GM12878 (cell line): ENCODE results near the gene OSER1. TPM values are rescaled to one million over a fixed set of nuclear protein-coding genes. Genes with fewer than 3 reads are reported as not detected.

Source experiments
- ATAC-seq: fragments of 200-7000 bp; cut with Tn5 transposase; 3 replicates; pipeline ENCODE4 v1.9.1; 2020; ENCODE audit warnings: mild to moderate bottlenecking, moderate library complexity
- BruUV-seq: library from RNA; stranded (reverse); fragments of 400-500 nt; replicated peaks from 2 replicates; lab custom pipeline; 2021; lab: Mats Ljungman, UMichigan
- CTCF ChIA-PET: fragments of 300-600 bp; sonication (Branson Sonifier 250); formaldehyde crosslinking; extraction: SDS; loops from one replicate; lab custom pipeline; 2021; ENCODE audit warnings: inconsistent platforms; lab: Yijun Ruan, JAX
- POLR2A ChIA-PET: fragments of 350-600 bp; formaldehyde crosslinking; extraction: SDS; loops from one replicate; lab custom pipeline; 2021; ENCODE audit warnings: inconsistent platforms; lab: Charles Lee
- RAD21 ChIA-PET: fragments of 300-600 bp; sonication (Branson Sonifier 250); formaldehyde crosslinking; loops from one replicate; lab custom pipeline; 2023; ENCODE audit warnings: antibody characterized with exemption; ENCODE audit not compliant: unreplicated experiment; lab: Charles Lee
- SMC1A ChIA-PET: fragments of 300-600 bp; sonication (Branson Sonifier 250); formaldehyde crosslinking; loops from one replicate; lab custom pipeline; 2023; ENCODE audit not compliant: unreplicated experiment, uncharacterized antibody; lab: Charles Lee
- DNase-seq: peaks from one replicate; pipeline ENCODE4 v3.0.0-alpha.2; 2011; ENCODE audit warnings: low read depth, low spot score
- FAIRE-seq: peaks from 3 replicates; lab custom pipeline; 2011; peaks lifted over from hg19 to GRCh38; lab: Jason Lieb, UNC
- H2AFZ ChIP-seq: 2 replicates; pipeline ENCODE4 v1.6.0; 2011; ENCODE audit warnings: low read depth, low read length, control low read depth; ENCODE audit not compliant: control insufficient read depth
- H3K27ac ChIP-seq: 2 replicates; pipeline ENCODE4 v1.5.1; 2011; ENCODE audit warnings: control low read depth; ENCODE audit not compliant: control insufficient read depth, insufficient read depth
- H3K27me3 ChIP-seq, 2 experiments: replicated peaks in 1 of 2; 2 replicates each; pipeline versions ENCODE4 v1.6.0 to v1.6.1; 2011; ENCODE audit warnings: low read length in 1 of 2; ENCODE audit not compliant: control insufficient read depth in 2 of 2, insufficient read depth in 2 of 2
- H3K36me3 ChIP-seq, 2 experiments: 2 replicates each; pipeline ENCODE4 v1.5.1; 2011; ENCODE audit warnings: low read length in 1 of 2; ENCODE audit not compliant: control insufficient read depth in 2 of 2, insufficient read depth in 2 of 2
- H3K4me1 ChIP-seq: 2 replicates; pipeline ENCODE4 v1.6.1; 2011; ENCODE audit warnings: mild to moderate bottlenecking, low read length, moderate library complexity, mixed read lengths; ENCODE audit not compliant: control insufficient read depth, insufficient read depth
- H3K4me2 ChIP-seq: 2 replicates; pipeline ENCODE4 v1.6.0; 2011; ENCODE audit warnings: control low read depth; ENCODE audit not compliant: control insufficient read depth, insufficient read depth
- H3K4me3 ChIP-seq: fragments of 200-600 bp; sonication (generic); 2 replicates; pipeline ENCODE4 v1.5.1; 2016
- H3K79me2 ChIP-seq: 2 replicates; pipeline ENCODE4 v1.6.0; 2011; ENCODE audit warnings: low read length; ENCODE audit not compliant: control insufficient read depth, insufficient read depth
- H3K9ac ChIP-seq: 2 replicates; pipeline ENCODE4 v1.8.0; 2011; ENCODE audit warnings: low read length, control low read depth, mixed read lengths; ENCODE audit not compliant: control insufficient read depth, insufficient read depth
- H3K9me3 ChIP-seq: replicated peaks from 3 replicates; pipeline ENCODE4 v1.5.1; 2011; ENCODE audit warnings: mild to moderate bottlenecking, low read length; ENCODE audit not compliant: control insufficient read depth, insufficient read depth
- H4K20me1 ChIP-seq: 2 replicates; pipeline ENCODE4 v1.6.0; 2011; ENCODE audit not compliant: control insufficient read depth, insufficient read depth
- E2F4 ChIP-seq: IDR thresholded peaks from 2 replicates; pipeline ENCODE4 v1.6.1; 2012; ENCODE audit warnings: low read depth, low read length, improper control_type of control experiment
- KDM1A ChIP-seq: fragments of 200-600 bp; sonication (generic); IDR thresholded peaks from 2 replicates; pipeline ENCODE4 v1.6.1; 2016; ENCODE audit warnings: borderline replicate concordance
- MEF2B ChIP-seq: fragments of 450-650 bp; IDR thresholded peaks from 2 replicates; pipeline ENCODE4 v1.6.1; 2018; ENCODE audit warnings: mild to moderate bottlenecking, moderate library complexity; ENCODE audit not compliant: partially characterized antibody, poor library complexity, severe bottlenecking
- MLLT1 ChIP-seq: fragments of 450-650 bp; IDR thresholded peaks from 2 replicates; pipeline ENCODE4 v1.6.1; 2016; ENCODE audit warnings: mild to moderate bottlenecking
- MTA3 ChIP-seq: IDR thresholded peaks from 2 replicates; pipeline ENCODE4 v1.6.1; 2012; ENCODE audit warnings: low read length, inconsistent platforms, borderline replicate concordance
- MXI1 ChIP-seq: fragments of 150-350 bp; IDR thresholded peaks from 2 replicates; pipeline ENCODE4 v1.6.1; 2011; ENCODE audit warnings: low read depth, mild to moderate bottlenecking, inconsistent platforms, low read length, improper control_type of control experiment
- NRF1 ChIP-seq: conservative IDR thresholded peaks from 2 replicates; pipeline ENCODE4 v1.6.1; 2011; ENCODE audit warnings: mild to moderate bottlenecking, low read depth, low read length, improper control_type of control experiment
- POLR2A ChIP-seq: IDR thresholded peaks from 2 replicates; pipeline ENCODE4 v1.6.1; 2011; ENCODE audit warnings: low read depth, mild to moderate bottlenecking, low read length
- SMARCA5 ChIP-seq: fragments of 450-650 bp; IDR thresholded peaks from 2 replicates; pipeline ENCODE4 v1.6.1; 2017; ENCODE audit warnings: mild to moderate bottlenecking
- SREBF2 ChIP-seq: IDR thresholded peaks from 2 replicates; pipeline ENCODE4 v1.6.1; 2012; ENCODE audit warnings: mild to moderate bottlenecking, low read length
- ZNF592 ChIP-seq: fragments of 450-650 bp; IDR thresholded peaks from 2 replicates; pipeline ENCODE4 v1.6.1; 2017; ENCODE audit warnings: mild to moderate bottlenecking, moderate library complexity
- WGBS: methylation state at CpG from one replicate; pipeline ENCODE4 v1.1.6; 2016; ENCODE audit warnings: low lambda C conversion rate; ENCODE audit not compliant: insufficient replicate concordance, insufficient coverage; ENCODE audit errors: missing lambda C conversion rate; 5-methylcytosine and 5-hydroxymethylcytosine counted together
- in situ Hi-C: fragments of 300-500 bp; cut with MboI; formaldehyde crosslinking; loops from 9 replicates; pipeline ENCODE4 v1.14.3; 2018; ENCODE audit warnings: mixed read lengths
- intact Hi-C: fragments of 100-400 bp; cut with micrococcal nuclease; formaldehyde crosslinking; loops from one replicate; pipeline ENCODE4 v1.14.2; 2022; ENCODE audit not compliant: unreplicated experiment
- polyA plus RNA-seq, 11 experiments: library from polyadenylated mRNA; depleted of rRNA in 4 of 11; unstranded in 6 of 11; stranded (reverse) in 5 of 11; fragments of >200 nt; fragmentation: Nextera tagmentation in 4 of 11; fragmentation: Illumina TruSeq in 1 of 11; extraction: Ambion mirVana in 4 of 11; extraction: Trizol in 1 of 11; gene quantifications; 1 replicate in 1 of 11; 2 replicates in 10 of 11; pipeline versions ENCODE4 v1.2.1 to v1.2.3, GENCODE V29; 2011 to 2016; ENCODE audit warnings: inconsistent platforms in 2 of 11, missing spikeins in 2 of 11, low read depth in 1 of 11
- total RNA-seq, 4 experiments: library from RNA; depleted of rRNA in 3 of 4; stranded (reverse); fragments of >200 nt in 3 of 4; fragmentation: Illumina TruSeq in 1 of 4; extraction: Trizol in 1 of 4; gene quantifications; 2 replicates each; pipeline versions ENCODE4 v1.2.1 to v1.2.3, GENCODE V29; 2013 to 2021

Gene OSER1
- total and polyA plus RNA-seq, 10 of the 15 experiments (the other 5 are each of a cell fraction or from before 2014, with no cell fraction given) = 19.3 to 63.8 (median 28.4) TPM

- SMC1A ChIA-PET = interaction anchor here (0.7 to 1.5 kb wide), 8 partner anchors 11 to 657 kb away, joined by 3 to 6 read pairs (median 3); no protein-coding TSS in a partner anchor
- no peak for DNase-seq
- 100% methylated on average over 1 of the region's 1 CpG for WGBS
- H3K27ac ChIP-seq = no peak overlapping the region
- H3K9me3 ChIP-seq = no peaks in the 10 kb centered on the region
- BruUV-seq = no TSS peak
- peaks cover 13 to 17% of the 10 kb centered on the region in 2 experiments; a peak in 3 of 4 replicates for H3K36me3 ChIP-seq
- RAD21 ChIA-PET = interaction anchor here (0.6 kb wide), 1 partner anchor 264 kb away, joined by 4 read pairs; no protein-coding TSS in a partner anchor
- CTCF ChIA-PET = interaction anchor here (0.8 to 3.4 kb wide), 9 partner anchors 10 to 445 kb away, joined by 3 to 22 read pairs (median 6); partner anchors contain the start of gene FITM2
- no peak overlapping the region for H3K4me2 ChIP-seq
- no peak for ATAC-seq
- H3K4me1 ChIP-seq = no peaks in the 10 kb centered on the region
- FAIRE-seq = no peak
- no peak overlapping the region for H2AFZ ChIP-seq
- intact Hi-C loops = no loop called here
- no peak overlapping the region for H3K9ac ChIP-seq
- H3K4me3 ChIP-seq = no peak overlapping the region
- H3K27me3 ChIP-seq = no peaks in the 10 kb centered on the region
- in situ Hi-C loops = no loop called here
- no peaks in the 10 kb centered on the region for H3K79me2 ChIP-seq
- TF ChIP-seq MXI1 = no peak
- no peak for TF ChIP-seq E2F4
- no peak for TF ChIP-seq NRF1
- TF ChIP-seq ZNF592 = no peak
- TF ChIP-seq MEF2B = no peak
- no peak for TF ChIP-seq POLR2A
- TF ChIP-seq MTA3 = no peak
- TF ChIP-seq SMARCA5 = no peak
- no peak for TF ChIP-seq MLLT1
- TF ChIP-seq SREBF2 = no peak
- no peak for TF ChIP-seq KDM1A
- H4K20me1 ChIP-seq = no peaks in the 10 kb centered on the region
- POLR2A ChIA-PET = no interaction called here
These were observed 15.0 kb downstream of the OSER1 start for GRCh38 chr20:44195605-44196004.
